Measurements from ENCODE around the gene STOX1. TPM values are rescaled to one million over a fixed set of nuclear protein-coding genes. Genes with fewer than 3 reads are reported as not detected.

The STOX1 gene
- total and polyA plus RNA-seq, 2 of the 8 experiments (the other 6 are each of a cell fraction or from before 2014, with no cell fraction given), result 0.92 to 2.6 TPM

DNA sequence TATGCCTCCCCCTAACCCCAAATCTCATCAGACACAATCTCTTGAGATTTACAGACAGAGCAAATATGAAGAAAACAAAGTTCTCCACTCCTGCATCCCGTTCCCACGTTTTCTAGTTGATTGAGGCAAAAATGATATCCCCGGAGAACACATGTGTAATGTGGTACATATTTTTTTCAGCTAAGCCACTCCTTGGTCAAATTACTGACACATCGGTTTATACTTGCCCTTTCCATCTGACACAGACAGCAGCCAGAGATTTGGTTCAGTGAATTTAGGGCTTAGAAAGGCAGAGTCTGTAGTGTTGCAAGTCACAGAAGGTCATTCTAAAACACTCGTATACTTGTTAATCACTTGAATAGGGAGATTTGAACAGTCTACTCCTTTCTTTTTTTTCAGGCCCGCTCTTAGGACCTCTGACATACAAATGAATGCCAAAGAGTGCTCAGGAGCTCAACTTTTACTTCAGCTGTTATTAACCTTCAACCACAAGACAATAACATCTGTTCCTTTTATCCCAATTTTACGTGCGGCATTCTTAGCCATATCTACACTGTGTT lies 71.9 kb downstream of the STOX1 start:
- Histone ChIP-seq H2BK5ac (ENCODE audit: low read depth, low read length) (no peak overlapping the region), H3K4ac (replicated peaks; ENCODE audit: insufficient read length, low read depth, low read length) (no peak overlapping the region), H3K18ac (ENCODE audit: extremely low read depth, low read length) (no peak overlapping the region), H2BK12ac (ENCODE audit: low read depth, low read length) (no peak overlapping the region), H3K23me2 (ENCODE audit: low read depth, low read length) (peaks cover 6% of the 10 kb centered on the region), H3K36me3 (ENCODE audit: control insufficient read depth in 2 of 4, insufficient read depth in 4 of 4, low read length in 3 of 4) (no peaks in the 10 kb centered on the region; a peak in 1 of 8 replicates), H2BK15ac (ENCODE audit: low read length) (no peak overlapping the region), H3K9ac (replicated peaks in 1 of 4; ENCODE audit: extremely low read depth in 1 of 4, low read depth in 3 of 4, low read length in 3 of 4) (no peak overlapping the region), H3K27ac (ENCODE audit: low read depth, low read length) (no peak overlapping the region), H4K8ac (ENCODE audit: extremely low read depth, insufficient read depth, low read length) (no peak overlapping the region), H2BK20ac (ENCODE audit: low read length) (no peak overlapping the region), H4K91ac (replicated peaks; ENCODE audit: insufficient read length, low read length) (no peak overlapping the region), H3K4me1 (replicated peaks in 1 of 4; ENCODE audit: control insufficient read depth in 3 of 4, insufficient read depth in 4 of 4, low read length in 3 of 4) (peaks cover 0 to 6% (median 4%) of the 10 kb centered on the region in 4 experiments; a peak in 5 of 7 replicates), H3K79me2 (ENCODE audit: control insufficient read depth in 1 of 2, insufficient read depth in 2 of 2, low read length in 2 of 2) (peaks cover 0 to 26% of the 10 kb centered on the region in 2 experiments; a peak in 3 of 4 replicates), H2AK5ac (ENCODE audit: low read depth, low read length) (no peak overlapping the region), H4K5ac (ENCODE audit: insufficient read length, low read depth, low read length) (no peak overlapping the region), H3K27me3 (replicated peaks in 1 of 4; ENCODE audit: control insufficient read depth in 3 of 4, extremely low read depth in 1 of 4, insufficient read depth in 3 of 4, low read length in 3 of 4) (no peaks in the 10 kb centered on the region), H3K79me1 (ENCODE audit: low read depth, low read length) (peaks cover 3% of the 10 kb centered on the region; the same call in 1 of the 2 replicates), H3K4me3 (ENCODE audit: extremely low read depth in 1 of 4, insufficient read depth in 2 of 4, low read depth in 3 of 4, low read length in 4 of 4) (no peak overlapping the region), H2AFZ (ENCODE audit: low read length) (no peak overlapping the region), H3K56ac (replicated peaks; ENCODE audit: insufficient read length, low read depth, low read length) (no peak overlapping the region), H3K23ac (ENCODE audit: insufficient read length) (no peak overlapping the region), H3K9me3 (ENCODE audit: insufficient read depth in 2 of 2, low read depth in 1 of 2, low read length in 1 of 2) (no peaks in the 10 kb centered on the region), H4K20me1 (replicated peaks in 1 of 2; ENCODE audit: control insufficient read depth in 1 of 2, insufficient read depth in 2 of 2, low read length in 2 of 2) (no peaks in the 10 kb centered on the region), H3K14ac (ENCODE audit: insufficient read length) (no peak overlapping the region), H3K4me2 (ENCODE audit: insufficient read depth in 1 of 2, low read depth in 2 of 2, low read length in 2 of 2) (no peak overlapping the region), H2BK120ac (replicated peaks; ENCODE audit: low read depth, low read length) (no peak overlapping the region)
- CTCF ChIA-PET (ENCODE audit: partially characterized antibody), result interaction anchor here (0.5 to 5.0 kb wide), 5 partner anchors 12 to 357 kb away, joined by 3 to 28 read pairs (median 4); partner anchors contain the start of gene DDX21
- FAIRE-seq, result no peak
- DNase-seq (ENCODE audit: low read depth in 1 of 2, low spot score in 2 of 2), result no peak
- POLR2A ChIA-PET (ENCODE audit: partially characterized antibody), result interaction anchor here (0.8 to 2.9 kb wide), 11 partner anchors 11 to 226 kb away, joined by 3 to 30 read pairs (median 9); partner anchors contain the start of genes DDX21 and STOX1
- 90% methylated on average over 8 of the region's 8 CpGs; no CpG with 5 or more reads in 1 of the 2 experiments for WGBS, 2 experiments (ENCODE audit: extremely low coverage in 1 of 2, insufficient coverage in 1 of 2, insufficient read length in 1 of 2, insufficient replicate concordance in 2 of 2, low coverage in 1 of 2, low lambda C conversion rate in 2 of 2, missing lambda C conversion rate in 1 of 2)
- TF ChIP-seq PHF8 (conservative IDR thresholded peaks at IDR 0.05; ENCODE audit: low read depth, low read length), result no peak
- TF ChIP-seq ZNF274 (IDR thresholded peaks at IDR 0.05; ENCODE audit: borderline replicate concordance, extremely low read depth, low read length), result no peak
- no peak for TF ChIP-seq BRCA1 (IDR thresholded peaks at IDR 0.05; ENCODE audit: low read depth, low read length)
- TF ChIP-seq TAF1 (IDR thresholded peaks at IDR 0.05; ENCODE audit: low read depth, low read length), result no peak

Measured in H1 (cell line).